Embryonic facial prominence (tissue), 1 donor: Measurements from ENCODE around the gene MIS18A.
"Not testable (repeated sequence)": the region's sequence is repeated elsewhere in the genome, so short reads cannot be mapped to it uniquely, and the experiment has no call there.

Experiments used
- DNase-seq: peaks from one replicate; pipeline ENCODE4 v3.0.0-alpha.2; 2016; ENCODE audit errors: extremely low spot score

Gene MIS18A, protein sequence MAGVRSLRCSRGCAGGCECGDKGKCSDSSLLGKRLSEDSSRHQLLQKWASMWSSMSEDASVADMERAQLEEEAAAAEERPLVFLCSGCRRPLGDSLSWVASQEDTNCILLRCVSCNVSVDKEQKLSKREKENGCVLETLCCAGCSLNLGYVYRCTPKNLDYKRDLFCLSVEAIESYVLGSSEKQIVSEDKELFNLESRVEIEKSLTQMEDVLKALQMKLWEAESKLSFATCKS

DNA sequence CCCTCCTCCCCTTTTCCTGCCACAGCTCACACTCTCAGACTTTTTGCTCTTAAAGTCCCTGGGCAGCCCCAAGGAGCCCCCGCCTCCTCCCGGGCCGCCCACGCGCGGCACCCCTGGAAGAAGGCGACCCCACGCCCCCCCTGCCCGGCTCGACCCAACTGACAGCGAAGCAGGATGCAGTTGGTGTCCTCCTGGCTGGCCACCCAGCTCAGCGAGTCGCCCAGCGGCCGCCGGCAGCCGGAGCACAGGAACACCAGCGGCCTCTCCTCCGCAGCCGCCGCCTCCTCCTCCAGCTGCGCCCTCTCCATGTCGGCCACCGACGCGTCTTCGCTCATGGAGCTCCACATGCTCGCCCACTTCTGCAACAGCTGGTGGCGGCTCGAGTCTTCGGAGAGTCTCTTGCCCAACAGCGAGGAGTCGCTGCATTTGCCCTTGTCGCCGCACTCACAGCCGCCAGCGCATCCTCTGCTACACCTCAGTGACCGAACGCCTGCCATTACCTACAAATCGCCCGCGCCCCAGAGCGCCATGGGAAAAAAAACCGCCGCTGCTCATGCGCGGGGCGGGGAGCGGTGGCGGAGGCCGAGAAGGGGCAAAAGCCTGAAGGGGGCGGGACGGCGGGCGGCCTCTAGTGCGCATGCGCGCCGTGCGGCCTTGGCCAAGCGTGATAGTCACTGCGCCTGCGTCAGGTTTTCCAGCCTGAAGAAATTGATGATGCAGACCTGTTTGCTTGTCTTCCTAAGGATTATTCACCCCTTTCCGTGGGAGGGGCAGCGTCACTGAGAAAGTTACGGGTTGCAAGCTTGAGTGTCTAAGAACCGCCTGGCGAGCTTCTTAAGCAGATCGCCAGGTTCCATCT, at the start of gene MIS18A:
MIS18A (minus strand) TSS at position 532 of the 859 bp plus-strand sequence; CDS start at position 497, 35 bp downstream.
- DNase-seq = peak; percentile 87

DNA sequence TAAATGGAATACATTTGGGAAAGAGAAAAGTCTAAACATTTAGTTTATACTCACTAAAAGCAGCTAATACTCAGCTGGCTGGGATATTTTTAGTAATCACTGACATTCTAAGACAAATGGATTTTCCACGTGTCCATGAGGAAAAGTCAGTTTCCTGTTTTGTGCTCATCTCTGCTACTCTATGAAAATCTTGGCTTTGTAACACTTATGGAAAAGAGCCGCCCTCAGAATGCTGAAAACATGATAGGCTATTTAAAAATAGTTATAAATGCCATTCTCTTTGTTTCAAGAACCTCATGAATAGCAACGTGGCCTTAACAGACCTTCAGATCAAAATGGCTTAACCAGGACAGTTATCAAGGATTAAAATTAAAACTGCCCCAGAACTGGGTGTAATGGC, 49.7 kb upstream of the MIS18A start:
- no peak for DNase-seq

DNA sequence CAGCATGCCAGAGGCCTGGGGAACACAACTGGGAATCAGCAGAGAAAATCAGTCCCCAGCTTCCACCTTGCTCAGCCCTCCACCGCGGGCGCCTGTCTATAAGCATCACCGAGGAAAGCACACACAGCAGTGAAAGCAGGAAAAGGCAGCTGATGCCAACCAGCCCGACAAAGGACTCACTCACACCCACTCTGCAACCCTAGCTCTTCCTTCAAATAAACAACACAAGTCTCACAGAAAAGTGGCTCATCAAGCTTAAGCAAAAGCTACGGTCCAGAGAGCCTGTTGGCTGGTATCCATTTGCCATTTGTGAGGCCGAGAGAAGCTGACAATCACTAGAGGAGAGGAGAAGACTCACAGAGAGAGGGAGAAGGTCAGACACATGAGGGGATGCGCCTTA, 46.9 kb upstream of the MIS18A start:
- no peak for DNase-seq

DNA sequence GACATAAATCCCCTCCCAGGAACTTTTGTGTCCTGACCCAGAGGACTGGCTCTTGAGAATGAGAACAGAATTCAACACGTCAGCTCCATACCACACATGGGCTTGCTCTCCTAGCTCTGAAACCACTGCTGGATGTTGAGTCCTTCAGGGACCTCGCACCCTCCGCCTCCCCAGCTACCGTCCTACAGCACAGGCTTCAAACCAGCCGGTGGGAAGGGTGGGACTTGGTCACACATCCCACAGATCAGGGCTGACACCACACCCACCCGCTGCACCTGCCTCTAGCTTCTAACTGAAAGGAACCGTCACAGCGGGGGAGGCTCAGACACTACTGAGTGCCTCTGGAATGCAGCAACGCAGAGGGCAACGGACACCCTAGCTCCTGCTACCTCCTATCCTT, 43.8 kb upstream of the MIS18A start:
- DNase-seq = no peak

DNA sequence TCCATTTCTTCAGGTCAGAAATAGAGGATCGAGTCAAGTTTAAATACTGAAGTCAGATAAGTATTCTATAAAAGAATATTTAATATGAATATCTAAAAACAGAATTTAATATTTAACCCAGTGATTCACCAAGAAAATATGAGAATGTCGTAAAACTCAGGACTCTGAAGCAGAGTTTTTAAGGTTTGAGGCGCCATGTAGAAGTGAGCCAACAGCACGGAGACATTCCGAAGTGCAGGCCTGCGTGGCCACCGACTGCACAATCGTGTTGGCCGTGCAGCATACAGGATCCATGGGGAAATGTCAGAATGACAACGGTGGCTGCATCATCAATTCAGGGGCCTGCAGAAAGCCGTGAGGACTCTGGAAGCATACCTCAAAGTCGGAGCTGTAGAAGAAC, 43.3 kb upstream of the MIS18A start:
- DNase-seq = no peak

DNA sequence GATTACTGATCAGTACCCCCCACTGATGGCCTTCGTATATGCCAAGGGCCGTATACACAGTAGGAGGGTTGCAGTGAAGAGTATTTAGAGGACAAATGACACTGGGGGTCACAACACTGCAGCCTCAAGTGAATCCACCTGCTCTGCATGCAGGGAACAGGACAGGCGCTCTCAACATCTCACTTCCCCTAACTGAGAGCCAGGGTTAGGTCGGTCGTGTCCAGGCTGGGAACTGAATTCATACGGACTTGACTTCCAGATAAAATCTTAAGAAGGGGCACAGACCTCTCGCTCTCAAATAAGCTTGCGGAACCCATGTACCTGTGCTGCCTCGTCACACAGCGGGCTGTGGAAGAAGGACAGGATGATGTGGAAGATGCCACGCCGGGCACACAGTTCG, 42.6 kb upstream of the MIS18A start:
- DNase-seq = no peak

DNA sequence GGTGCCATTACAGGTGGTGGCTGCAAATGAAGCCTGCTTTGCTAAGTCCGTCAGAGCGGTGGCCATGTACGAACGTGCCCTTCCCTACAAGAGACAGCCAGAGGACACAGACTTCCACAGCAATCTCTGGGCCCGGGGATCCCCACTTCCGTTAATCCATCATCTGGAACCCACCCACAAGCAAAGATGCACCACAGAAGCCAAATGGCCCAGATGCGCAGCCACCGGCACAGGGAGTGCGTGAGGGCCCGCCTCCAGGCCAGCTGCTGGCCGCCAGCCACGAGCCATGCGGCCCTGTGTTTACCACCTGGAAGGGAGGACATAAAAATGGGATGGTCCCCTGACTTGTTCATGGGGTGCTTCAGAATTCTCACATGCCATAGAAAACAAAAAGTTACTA, 41.9 kb upstream of the MIS18A start:
- no peak for DNase-seq

DNA sequence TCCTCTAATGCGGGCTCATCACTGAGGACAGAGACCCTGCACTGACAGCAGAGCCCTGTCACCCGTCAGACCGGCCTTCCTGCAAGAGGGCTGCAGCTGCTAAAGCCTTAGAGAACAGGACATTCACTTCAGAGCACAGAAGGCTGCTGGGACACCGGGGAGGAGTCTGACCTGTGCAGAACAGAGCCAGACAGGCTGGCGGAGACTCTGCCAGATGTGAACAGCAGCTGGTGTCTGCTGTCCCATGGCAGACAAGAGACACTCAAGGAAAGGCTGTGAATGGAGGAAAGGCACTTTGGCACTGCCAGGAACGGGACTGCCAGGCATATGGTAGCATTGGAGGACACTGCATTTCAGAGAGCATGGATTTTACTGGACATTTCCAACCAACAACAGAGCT, 41.2 kb upstream of the MIS18A start:
- no peak for DNase-seq

DNA sequence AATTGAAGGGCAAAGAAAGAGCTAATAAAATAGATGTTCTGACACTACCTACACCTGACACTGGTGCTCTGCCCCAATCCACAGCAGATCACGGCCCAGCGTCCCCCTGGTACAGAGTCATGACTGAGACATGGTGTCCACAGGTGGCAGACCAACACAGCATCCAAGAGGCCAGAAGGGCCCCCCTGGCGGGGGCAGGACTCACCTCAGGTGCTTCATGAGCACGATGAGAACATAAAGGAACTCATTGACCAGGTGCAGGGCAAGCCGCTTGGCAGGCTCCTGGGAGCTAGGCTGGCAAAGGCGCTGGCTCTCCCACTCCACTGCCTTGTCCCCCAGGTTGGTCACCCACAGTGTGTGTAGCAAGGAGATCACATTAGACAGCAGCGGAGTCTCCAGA, 40.2 kb upstream of the MIS18A start:
- DNase-seq = no peak

DNA sequence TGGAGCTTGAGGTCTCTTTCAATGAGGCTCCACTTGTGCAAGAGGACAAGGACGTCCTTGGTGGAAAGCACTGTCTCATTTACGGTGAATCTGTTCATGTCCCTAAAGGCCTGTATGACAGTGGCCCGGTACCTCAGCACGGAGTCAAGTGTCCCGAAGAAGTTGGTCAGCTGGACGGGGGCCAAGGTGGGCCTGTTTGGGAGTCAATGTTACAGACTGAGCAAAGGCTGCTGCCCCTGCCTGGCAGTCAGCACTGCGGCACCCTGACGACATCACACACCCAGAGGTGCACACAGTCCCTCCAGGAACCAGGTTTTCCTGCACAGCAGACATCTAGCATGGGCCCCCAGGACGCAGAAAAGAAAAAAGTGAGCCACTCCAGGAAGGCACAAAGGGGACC, 38.9 kb upstream of the MIS18A start:
- DNase-seq = no peak

DNA sequence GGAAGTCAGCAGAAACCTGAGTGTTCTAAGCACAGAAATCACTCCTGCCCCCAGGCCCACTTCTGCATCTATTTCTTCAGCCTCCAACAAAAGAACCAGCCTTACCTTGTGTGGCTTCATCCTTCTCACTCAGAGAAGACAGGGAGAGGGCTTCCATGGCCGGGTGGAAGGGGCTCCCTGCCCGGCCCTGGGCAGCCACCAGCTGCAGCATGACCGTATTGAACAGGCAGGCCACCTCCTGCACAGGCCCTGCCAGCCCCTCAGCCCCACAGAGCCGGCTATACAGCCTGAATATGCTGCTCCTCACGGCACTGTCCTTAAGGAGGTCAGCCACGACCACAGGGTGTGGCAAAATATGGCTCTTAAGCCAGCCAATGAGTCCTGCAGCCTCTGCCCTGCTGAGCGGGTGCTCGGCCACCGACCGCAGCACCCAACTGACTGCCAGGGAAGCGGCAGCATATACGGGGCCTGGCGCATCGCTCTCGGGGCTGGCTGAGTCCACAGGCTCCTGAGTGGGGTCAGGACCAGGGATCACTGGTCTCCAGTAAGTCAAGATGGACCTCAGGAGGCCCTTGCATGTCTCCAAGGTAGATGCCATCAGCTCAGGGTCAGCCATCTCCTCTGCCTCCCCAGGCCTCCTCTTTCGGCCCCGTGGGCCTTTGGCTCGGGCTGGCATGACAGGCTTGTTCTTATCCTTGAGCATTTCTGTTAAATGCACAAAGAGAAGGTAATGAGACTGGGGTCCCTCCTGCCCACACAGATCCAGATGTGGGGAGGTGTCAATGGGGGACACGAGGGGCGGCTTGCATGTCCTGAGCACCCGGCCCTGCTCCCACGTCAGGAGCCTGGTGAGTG, 37.7 kb upstream of the MIS18A start:
- no peak for DNase-seq

DNA sequence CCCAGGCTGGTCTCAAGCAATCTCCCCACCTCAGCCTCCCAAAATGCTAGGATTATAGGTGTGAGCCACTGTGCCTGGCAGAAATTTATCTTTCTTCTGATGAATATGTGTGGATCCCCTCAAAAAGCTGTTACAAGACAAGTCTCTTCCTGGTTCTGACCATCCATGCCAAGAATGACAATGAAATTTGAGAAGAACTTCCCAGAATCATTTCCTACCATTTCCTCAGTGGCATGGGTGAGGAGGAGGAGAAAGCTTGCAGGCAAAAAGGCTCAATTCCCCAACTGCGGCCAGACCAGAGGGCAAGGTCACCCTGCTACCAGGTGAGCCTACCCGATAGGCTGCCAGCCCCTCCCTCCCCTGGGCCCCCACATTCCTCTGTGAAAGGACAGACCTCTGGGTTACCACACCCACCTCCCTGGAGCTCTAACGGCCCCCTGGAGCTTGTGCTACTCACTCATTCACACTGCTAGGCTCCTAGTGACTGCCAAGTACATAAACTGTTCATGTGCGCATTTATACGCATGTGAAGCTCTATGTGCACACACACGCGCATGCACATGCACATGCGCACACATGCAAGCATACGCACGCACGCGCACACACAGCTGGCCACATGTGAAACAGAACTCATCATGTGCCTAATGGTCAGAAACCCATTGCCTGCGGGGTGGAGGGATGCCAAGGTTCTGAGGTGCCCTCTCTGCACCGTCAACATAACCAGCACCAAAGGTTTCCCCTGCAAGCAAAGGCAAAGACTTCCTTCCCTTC, 36.8 kb upstream of the MIS18A start:
- no peak for DNase-seq

DNA sequence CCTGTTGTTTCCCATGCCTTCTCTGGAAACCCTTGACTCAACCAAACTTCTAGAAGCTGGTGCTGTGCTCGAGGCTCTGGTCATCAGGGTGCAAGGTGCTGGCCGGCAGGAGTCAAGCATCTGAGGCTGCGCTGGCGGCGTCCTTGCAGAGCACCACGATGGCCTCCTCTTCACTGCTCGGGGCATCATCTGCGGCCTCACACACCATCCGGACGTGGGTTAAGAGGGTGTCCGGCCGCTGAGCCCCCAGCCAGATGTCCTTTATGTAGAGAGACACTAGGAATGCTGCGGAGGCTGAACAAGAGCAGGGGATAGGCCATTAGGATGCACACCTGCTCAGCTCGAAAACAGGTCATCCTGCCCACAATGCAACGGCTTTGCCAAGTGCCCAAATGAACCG, 36.0 kb upstream of the MIS18A start:
- no peak for DNase-seq

DNA sequence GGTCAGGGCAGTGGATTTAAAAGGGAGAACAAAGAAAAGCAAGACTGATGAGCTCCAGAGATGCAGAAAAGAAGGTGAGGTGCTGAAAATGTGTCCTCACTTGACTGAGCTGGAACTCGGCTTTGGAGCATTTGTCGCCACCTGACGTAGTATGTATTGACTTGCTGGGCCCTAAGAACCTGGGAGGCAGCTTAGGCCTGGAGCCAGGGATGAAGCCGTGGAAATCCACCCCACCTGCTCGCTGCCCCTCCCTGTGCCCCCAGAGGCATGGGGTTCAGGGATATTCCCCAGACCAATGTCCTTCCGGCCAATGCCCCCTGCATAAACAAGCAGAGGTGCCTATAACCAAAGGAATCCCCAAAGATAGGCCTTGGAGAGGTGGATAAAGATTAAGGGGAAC, 34.1 kb upstream of the MIS18A start:
- no peak for DNase-seq

DNA sequence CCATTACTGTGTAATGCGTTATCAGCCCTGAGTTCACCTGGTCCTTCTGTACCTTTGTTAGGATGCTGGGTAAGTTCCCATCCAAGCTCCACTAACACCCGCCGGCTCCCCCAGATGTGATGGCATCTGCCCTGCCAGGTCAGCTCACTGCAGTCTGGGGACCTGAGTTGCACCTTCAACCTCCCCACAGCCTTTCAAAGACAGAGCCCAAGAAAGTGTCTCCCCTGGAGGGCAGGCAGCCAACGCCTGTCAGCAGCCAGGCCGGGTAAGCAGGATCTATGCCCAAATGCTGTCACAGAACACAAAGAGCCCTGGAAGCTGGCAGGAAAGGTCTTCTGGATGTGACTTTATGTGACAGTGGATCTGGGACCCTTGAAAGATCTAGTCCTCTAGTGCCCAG, 33.5 kb upstream of the MIS18A start:
- DNase-seq = no peak

DNA sequence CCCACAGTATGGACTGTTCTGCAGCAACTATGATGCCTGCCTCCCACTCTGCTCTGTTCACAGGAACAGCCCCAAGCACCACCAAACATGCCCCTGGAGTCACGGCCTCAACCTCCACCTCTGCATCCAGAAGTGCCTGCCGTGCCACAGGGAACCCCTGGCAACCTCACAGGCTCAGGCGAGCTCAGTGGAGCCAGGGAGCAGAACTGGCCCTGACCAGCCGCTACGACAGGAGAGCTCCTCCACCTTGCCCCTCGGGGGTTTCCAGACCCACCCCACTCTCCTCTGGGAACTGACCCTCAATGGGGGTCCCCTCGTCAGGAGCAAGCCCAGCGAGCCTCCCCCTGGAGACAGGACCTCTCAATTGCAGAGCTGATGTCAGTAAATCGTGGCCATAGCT, 32.8 kb upstream of the MIS18A start:
- no peak for DNase-seq

DNA sequence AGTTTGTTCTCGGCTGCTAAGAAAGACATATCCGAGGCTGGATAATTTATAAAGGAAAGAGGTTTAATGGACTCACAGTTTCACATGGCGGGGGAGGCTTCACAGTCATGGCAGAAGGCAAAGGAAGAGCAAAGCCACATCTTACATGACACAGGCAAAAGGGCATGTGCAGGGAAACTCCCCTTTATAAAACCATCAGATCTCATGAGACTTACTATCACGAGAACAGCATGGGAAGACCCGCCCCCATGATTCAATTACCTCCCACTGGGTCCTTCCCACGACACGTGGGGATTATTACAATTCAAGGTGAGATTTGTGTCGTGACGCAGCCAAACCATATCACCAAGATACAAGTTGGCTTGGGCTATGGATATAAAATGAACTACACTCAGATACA, 32.1 kb upstream of the MIS18A start:
- DNase-seq = not testable (repeated sequence)

DNA sequence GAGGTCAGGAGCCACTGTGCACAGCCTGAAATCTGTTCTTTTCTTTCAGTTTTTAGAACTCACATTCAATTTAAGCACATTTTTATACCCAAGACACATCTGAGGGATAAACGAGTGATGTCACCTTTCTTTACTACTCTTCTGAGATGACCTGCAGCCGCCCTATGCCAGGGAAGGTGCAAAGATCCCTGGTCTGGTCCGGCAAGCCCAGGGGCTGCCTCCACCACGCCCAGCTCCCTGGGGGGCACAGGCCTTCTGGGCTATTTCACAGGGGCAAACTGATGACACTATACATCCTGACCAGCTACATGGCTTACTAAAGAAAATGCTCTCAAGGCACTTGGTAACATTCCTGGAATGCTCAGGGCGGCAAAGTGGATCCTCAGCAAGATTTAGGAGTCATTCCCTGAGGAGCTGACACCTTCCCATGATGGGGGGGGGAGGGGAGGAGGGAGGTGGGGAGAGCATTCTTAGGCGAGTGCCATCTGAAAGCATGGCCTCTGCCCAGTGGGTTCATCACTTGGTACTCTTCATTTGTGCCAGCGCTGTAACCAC, 31.1 kb upstream of the MIS18A start:
- DNase-seq = no peak

DNA sequence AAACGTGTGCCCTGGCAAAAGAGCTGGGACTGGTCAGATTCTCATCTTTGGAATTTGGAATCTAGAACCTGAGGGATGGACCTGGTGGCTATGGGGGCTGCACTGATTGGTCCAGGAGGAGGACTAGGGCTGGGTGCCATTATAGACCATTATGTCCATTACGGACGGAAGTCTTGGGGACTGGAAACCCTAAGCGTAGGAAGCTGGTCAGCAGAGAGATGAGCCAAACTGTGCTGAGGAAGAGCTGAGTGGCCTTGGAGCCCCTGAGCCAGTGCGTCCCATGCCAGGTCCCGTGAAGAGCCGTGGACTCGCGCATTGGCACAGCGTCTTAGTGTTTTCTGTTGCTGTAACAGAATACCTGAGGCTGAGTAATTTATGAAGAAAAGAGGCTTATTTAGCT, 29.8 kb upstream of the MIS18A start:
- DNase-seq = no peak

DNA sequence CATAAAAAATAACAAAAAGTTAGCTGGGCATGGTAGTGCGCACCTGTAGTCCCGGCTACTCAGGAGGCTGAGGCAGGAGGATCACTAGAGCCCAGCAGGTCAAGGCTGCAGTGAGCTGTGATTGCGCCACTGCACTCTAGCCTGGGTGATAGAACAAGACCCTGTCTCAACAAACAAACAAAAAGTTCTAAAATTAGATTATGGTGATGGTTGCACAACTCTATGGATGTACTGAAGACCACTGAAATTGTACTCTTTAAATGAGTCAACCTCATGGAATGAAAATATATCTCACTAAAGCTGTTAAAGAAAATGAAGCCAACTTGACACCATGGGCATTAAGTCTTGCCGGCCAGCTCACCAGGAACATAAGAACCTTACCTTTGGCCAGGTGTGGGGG, 28.9 kb upstream of the MIS18A start:
- no peak for DNase-seq

DNA sequence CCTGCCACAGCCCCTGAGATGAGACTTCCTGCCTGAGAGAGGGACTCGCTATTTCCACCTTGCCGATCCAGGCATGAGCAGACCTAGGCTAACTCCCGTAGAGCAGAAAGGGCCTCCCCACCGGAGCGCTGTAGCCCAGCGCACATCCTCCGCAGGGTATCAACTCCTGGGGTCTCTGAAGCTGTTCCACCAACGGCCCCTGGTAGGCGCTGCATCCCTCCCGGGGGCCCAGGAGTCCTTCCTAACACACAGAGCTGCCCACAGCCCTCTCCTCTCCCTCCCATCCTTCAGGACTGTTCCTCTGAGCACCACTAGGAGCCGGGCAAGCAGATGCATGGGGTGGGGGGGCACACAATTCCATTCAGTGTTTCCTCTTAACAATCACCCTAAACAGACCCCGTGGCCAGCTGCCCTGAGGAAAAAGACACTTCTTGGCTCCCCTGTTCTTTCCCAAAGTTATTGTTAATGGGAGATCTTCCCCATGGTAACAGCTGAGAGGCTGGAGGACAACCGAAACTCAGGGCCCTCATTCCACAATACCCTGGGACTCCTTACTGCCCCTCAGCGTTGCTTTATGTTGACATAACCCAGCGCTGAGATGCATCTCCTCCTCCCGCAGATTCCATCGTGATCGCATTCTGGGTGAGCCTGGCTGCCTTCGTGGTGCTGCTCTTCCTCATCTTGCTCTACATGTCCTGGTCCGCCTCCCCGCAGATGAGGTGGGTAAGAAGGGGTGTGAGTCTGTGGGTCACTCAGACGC, 27.4 kb upstream of the MIS18A start:
- DNase-seq = no peak
